IPS-11a (cell line): ENCODE measurements around the gene WDR6.

Source experiments
- H3K4me3 ChIP-seq: one replicate; pipeline ENCODE4 v1.5.1; 2013; ENCODE audit warnings: low read depth, low read length, control low read depth

The WDR6 gene

DNA sequence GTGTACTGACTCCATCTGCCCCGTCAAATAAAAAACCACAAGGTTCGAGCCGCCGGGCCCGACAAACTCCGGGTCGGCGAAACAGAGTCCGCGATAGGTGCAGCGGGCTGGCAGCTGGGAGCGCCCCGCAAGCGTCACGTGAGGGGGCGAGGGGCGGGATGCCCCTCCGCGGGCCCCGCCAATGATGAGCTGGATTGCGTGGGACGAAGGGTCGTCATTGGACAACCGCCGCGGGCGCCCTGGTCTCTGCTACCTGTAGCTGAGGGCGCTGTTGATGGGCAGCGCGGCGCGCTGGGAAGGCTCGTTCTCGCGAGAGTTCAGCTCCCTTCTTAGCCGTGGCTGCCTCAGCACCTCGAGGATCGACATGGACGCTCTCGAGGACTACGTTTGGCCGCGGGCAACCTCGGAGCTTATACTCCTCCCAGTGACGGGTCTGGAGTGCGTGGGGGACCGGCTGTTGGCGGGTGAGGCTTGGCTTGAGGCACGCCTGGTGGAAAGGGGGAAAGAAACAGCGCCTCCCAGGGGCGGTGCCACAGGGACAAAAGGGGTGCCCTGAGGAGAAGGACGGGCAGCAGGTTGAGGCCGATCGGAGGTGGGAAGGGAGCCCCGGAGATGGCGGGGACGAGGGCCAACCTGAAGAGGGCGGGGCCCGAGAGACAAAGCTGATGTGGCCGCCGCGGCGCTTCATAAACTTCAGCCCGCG is at the start of gene WDR6:
Gene WDR6 (plus strand): TSS at position 324 of the 703 bp plus-strand sequence. CDS start 41 bp downstream, at position 365.
- H3K4me3 ChIP-seq: peak within 1 kb of the TSS; percentile 94

- no peak overlapping the region for H3K4me3 ChIP-seq
Measured at GRCh38 chr3:48960841-48961413, 46.3 kb upstream of the WDR6 start.

DNA sequence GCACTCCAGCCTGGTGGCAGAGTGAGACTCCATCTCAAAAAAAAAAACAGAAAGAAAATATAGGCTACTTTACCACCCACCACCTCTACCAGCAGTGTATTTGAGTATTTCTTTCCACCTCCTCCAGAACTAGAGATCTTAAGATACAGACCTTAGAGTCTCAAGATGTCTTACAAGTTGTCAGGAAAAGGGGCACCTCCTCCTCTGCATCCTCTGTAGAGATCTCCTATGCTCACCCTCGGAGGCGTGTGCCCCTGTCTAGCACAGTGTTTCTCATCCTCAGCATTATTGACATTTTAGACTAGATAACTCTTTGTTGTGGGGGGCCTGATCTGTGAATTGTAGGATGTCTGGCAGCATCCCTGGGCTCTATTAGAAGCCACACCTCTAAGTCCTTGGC is 44.9 kb upstream of the WDR6 start:
- H3K4me3 ChIP-seq: no peak overlapping the region

DNA sequence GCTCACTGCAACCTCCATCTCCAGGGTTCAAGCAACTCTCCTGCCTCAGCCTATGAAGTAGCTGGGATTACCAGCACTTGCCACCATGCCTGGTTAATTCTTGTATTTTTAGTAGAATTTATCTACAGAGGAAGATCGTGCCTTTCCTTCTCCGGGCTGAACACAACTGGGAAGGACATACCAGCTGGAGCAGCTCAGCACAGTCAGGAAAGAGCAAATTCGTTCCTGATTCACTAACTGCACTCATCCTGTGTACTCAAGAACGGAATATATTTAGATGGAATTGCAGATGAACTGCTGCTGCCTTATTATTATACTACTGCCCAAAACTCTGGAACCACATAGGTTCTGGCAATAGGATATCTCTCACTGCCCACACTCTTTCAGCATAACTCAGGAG is 44.3 kb upstream of the WDR6 start:
- H3K4me3 ChIP-seq: no peak overlapping the region

DNA sequence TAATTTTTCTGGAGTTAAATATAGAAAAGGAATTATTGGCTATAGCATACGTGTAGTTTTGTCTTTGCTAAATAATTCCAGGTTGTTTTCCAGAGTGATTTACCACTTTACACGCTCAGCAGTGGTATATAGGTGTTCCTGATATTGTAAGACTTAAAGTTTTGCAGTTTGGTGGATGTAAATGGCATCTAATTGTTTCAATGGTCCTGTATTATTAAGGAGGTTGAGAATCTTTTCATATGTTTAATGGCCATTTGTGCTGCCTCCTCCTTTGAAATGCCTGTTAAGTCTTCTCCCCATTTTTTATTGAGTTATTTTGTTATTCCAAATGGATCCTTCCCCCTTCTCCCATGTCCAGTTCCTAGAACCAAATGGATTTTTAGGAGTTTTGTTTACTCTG is 43.6 kb upstream of the WDR6 start:
- H3K4me3 ChIP-seq: no peak overlapping the region

DNA sequence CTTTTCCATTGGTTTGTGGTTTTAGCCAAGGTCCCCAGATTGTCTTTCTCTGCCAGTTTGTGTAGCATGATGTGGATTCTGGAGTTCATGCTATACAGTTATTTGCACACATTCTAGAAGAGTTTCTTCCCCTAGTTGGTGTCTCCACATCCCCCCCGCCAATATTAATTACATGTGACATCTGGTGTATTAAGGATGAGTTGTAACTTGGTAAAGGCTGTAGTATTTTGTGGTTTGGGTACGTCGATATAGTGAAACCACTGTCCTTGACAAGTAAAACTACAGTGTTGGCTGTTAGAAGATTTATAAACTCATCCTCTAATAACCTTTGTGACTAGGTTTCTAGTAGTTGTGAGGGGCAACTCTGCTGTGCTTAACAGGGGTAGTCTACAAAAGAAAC is 40.8 kb upstream of the WDR6 start:
- H3K4me3 ChIP-seq: no peak overlapping the region

DNA sequence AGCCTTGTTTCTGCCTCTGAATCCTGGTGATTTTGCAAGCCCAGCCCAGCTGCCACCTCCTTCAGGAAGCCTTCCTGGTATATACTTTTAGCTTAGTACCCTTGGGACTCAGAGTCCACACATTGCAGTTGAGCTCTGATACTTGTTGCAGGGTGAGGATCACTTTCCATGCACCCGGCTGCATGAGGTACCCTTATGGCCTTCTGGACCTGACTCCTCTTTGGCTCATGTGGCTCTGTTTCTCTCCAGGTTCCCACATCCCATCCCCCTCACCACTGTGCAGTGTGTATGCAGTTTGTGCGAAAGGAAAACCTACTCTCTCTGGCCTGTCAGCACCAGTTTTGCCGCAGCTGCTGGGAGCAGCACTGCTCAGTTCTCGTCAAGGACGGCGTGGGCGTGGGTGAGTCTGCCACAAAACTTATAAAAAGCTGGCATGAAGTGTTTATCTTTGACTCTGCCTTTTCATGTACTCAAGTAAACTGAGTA is 40.3 kb upstream of the WDR6 start:
- no peak overlapping the region for H3K4me3 ChIP-seq

DNA sequence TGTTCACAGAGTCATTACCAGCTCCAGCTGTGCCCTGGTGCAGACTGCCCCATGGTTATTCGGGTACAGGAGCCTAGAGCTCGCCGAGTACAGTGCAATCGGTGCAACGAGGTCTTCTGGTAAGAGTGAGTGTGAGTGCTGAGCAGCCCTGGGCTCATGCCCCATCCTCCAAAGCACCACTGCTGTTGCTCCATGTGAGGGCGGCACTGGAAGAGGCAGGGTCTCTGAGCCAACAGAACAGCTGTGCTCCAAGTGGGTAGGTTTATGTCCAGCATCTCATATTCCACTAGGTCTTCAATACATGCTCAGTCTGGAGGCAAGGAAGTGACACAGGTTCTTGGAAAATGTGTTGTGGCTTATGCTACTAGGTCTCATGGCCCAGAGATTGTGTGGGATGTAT is 36.6 kb upstream of the WDR6 start:
- H3K4me3 ChIP-seq: no peak overlapping the region

DNA sequence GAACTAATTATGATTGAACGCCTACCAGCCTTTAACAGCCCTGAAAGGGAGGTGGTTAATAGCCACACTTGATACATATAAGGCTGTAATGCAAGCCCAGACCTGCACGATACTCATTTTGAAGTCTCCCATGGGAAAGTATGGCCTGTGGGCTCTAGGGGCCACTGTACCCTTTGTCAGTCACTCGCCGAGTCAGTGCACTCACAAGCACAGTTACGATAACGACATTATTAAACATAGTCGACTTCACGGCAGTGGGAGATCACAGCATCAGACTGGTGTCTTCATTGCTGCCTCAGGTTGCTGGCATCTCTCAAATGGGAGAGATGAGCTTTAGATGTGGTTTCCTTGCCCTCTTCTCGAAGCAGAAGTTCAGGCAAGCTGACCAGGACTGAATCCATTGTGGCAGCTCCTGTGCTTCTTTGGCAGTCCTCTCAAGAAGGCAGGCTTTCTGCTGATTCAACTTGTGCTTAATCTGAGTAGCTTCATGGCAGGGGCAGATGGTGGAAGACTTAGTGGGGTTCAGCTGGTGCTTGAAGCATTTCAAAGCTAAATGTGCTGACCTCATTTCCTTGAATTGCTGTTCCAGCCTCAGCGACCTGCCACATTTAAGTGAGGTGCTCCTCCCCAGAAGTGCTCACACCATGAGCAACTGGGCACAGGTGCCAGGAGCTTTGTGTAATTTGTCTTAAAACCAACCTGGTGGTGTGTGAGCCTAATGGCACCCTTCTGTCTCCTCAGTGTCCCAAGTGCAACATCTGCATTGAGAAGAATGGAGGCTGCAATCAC is 32.9 kb upstream of the WDR6 start:
- H3K4me3 ChIP-seq: no peak overlapping the region

DNA sequence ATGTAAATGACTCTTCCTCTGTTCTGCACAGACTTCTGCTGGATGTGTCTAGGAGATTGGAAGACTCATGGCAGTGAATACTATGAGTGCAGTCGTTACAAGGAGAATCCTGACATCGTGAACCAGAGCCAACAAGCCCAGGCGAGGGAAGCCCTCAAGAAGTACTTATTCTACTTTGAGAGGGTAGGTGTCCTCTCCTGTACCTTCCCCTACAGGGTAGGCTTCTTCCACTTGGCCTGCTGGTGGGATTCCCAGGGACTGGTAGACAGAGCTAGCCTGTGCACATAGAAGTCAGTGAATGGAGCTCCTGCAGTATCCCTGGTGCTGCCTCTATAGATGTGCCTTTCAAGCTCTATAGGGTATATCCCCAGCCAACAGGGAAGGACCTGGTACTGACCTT is 27.7 kb upstream of the WDR6 start:
- H3K4me3 ChIP-seq: no peak overlapping the region

DNA sequence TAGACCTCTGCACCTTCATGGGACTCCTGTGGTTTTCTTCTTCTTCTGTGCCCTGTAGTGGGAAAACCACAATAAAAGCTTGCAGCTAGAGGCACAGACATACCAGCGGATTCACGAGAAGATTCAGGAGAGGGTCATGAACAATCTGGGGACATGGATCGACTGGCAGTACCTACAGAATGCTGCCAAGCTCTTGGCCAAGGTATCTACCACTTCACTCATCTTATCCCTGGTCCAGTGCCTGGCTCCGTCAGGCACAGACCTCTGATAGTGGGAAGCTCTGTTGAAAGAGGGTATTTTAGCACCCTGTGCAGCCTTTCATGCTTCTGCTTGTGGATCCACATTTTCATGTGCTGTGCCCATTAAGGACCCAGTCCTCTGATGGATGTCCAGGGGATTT is 26.9 kb upstream of the WDR6 start:
- no peak overlapping the region for H3K4me3 ChIP-seq

GRCh38 chr3:48982016-48982415 is 25.2 kb upstream of the WDR6 start:
- H3K4me3 ChIP-seq: no peak overlapping the region

DNA sequence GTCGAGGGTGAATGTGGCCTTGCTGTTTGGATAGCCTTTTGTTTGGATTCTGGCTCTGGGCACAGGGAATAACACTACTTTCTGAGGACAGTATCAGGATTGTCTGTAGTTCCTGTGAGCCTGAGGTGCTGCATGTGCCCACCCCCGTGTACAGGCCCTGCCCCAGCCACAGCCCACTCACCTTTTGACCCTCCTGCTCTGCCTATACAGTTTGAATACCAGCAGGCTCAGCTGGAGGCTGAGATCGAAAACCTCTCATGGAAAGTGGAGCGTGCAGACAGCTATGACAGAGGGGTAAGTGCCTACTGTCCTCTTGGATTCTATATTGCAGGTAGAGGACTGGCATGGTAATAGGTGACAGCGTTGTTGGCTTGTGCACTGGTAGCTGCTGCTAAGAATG is 24.5 kb upstream of the WDR6 start:
- no peak overlapping the region for H3K4me3 ChIP-seq

GRCh38 chr3:48983096-48983495 is 24.1 kb upstream of the WDR6 start:
- no peak overlapping the region for H3K4me3 ChIP-seq

DNA sequence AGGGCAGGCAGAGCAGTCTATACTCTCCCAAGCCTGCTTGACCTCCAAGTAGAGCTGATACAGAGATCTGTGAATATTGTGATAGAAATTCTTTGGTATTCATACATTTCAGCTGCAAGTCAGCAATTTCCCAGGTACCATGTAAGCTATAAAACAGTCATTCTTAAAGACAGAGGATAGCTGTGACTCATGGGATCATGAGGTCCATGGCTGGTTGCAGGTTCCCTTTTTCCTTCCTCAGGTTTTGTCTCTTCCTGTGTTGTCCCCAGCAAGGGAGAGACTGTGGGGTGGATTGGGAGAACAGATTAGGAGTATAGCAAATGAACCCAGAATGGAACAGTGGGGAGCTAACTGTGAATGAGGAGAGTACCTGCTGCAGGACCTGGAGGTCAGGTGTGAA is 22.5 kb upstream of the WDR6 start:
- H3K4me3 ChIP-seq: no peak overlapping the region

- no peak overlapping the region for H3K4me3 ChIP-seq
Measured at GRCh38 chr3:48985831-48986376, 21.3 kb upstream of the WDR6 start.

DNA sequence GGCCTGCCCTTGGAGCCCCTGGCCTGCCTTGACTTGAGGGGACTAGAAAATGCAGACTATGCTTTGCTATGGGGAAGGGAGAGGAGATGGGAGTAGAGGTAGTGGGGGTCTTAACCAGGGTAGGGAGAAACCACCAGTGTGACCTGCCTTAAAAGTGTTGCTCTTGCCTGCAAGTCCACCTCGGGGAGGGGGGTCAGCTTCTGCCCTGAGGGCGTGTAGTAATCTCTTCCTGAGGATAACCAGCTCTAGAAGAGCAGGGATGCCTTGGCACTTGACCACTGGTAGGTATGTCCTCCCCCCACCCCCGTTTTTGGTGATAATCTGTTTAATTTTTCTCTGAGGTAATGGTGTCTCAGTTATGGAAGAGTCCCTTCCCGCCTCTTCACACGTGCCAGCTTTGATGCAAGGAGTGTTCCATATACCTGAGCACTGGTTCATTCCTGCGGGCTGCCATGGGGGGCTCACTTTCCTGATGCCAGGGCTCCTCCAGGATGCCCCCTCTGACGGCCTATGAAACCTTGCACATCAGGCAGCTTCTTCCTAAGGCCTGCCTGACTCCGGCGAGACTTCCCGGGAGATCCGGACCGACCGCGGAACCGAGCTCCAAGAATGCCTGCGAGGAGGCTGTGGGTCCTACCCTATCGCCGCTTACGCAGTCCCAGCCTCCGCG is 17.9 kb upstream of the WDR6 start:
- peak overlapping the region; percentile 82 for H3K4me3 ChIP-seq

- peak within 1 kb of the TSS; percentile 82 for H3K4me3 ChIP-seq
Measured at GRCh38 chr3:48989796-48990635, 17.2 kb upstream of the WDR6 start, which contains the start of gene P4HTM. Gene P4HTM, plus strand, starts transcription at chr3:48990241. Its CDS starts 16 bp downstream, at chr3:48990257.

DNA sequence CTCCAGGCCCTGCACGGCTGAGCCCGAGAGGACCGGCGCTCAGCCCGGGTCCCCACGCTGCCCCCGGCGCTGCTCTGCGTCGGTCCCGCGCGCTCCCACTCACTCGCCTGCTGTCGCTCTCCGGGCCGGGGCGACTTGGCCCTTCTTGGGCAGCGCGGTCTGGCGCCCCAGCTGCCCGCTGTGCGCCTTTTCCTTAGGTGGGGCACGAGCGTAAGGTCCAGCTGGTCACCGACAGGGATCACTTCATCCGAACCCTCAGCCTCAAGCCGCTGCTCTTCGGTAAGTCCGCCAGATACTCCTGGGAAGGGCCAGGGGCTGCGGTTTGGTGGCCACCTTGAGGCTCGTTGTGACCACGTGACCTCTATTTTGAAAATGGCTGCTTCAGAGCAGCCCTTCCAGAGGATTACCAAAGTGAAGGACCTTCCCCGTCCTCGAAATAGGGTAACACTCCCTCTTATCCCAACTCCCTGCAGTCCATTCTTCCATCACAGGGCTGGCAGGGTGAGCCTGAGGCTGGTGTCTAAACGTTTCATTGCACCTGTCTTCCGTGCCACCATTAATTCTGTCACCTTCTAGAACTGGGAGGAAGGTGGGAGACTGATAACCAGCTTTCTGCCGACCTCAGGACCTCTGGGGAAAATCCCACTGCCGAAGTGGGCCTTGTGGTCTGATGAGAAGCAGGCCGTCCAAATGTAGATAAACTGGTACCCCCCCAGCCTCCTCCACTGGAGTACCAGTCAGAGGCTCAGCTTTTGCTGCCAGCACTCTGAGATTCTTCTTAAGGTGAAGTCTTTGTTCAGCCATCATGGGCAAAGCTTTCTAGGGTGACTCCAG is 16.3 kb upstream of the WDR6 start:
- H3K4me3 ChIP-seq: peak overlapping the region; percentile 82
